ENCODE data around the gene PMM1.
A peak's percentile ranks its signal among the peaks of the same experiment; 100 is the strongest.
"Not testable (repeated sequence)": the region's sequence is repeated elsewhere in the genome, so short reads cannot be mapped to it uniquely, and the experiment has no call there.

The PMM1 gene

DNA sequence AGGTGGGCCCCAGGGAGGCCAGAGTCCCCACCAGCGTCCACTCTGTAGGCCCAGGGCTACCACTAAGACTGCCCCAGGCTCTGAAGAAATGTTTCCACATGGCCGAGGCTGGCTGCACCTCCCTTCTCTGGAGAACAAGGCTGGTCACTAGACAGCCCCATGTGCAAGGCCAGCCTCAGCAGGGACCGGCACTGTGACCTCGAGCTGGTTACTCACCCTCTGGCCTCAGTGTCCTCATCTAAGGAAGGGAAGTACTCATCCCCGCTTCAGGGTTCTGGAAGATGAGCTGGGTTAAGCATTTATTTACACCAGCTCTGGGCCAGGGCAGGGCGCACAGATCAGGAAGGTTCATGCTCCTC lies 9.7 kb downstream of the PMM1 start:
- H3K9me3 Mint-ChIP-seq = no peaks in the 10 kb centered on the region
- DNase-seq = no peak
- no peak overlapping the region for H3K27ac Mint-ChIP-seq
- ATAC-seq (replicated peaks) = no peak
- H3K4me1 Mint-ChIP-seq = peaks cover 4 to 9% of the 10 kb centered on the region in 2 donors
- peaks cover 50 to 56% of the 10 kb centered on the region in 2 donors for H3K36me3 Mint-ChIP-seq
- H3K4me3 Mint-ChIP-seq = no peak overlapping the region
- H3K27me3 Mint-ChIP-seq = no peaks in the 10 kb centered on the region

DNA sequence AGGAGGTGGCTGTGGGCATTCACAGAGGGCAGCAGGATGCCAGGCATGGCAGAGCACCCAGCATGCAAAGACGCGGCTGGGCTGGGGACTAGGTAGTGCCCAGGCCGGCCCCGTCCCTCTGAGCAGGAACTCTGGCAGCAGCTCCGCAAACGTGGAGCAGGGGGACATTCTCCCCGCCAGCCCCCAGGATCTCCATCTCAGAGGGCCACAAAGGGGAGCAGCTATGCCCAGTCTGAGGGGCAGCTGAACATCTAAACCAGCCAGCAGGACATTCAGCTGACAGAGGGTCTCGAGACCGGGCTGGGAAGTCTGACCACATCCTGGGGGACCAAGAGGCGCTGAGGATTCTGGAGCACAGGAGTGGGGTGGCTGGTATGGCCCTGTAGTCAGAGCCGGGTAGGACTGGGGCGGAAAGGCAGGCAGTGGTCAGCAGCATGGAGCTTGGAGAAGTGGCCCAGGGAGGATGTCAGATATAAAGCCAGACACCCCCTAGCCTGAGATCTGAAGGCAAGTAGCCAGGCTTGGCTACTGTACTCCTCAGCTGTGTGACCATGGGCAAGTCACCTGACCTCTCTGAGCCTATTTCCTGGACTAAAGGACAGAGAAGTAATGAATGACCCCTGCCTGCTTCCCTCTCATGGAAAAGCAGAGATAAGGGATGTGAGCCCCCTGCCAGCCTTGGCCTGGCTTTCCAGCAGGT lies 10.2 kb downstream of the PMM1 start:
- no peak for DNase-seq
- no peak overlapping the region for H3K27ac Mint-ChIP-seq
- peaks cover 2 to 4% of the 10 kb centered on the region in 2 donors for H3K4me1 Mint-ChIP-seq
- ATAC-seq (replicated peaks) = no peak
- no peaks in the 10 kb centered on the region for H3K9me3 Mint-ChIP-seq
- H3K36me3 Mint-ChIP-seq = peaks cover 45 to 51% of the 10 kb centered on the region in 2 donors
- H3K27me3 Mint-ChIP-seq = no peaks in the 10 kb centered on the region
- no peak overlapping the region for H3K4me3 Mint-ChIP-seq

DNA sequence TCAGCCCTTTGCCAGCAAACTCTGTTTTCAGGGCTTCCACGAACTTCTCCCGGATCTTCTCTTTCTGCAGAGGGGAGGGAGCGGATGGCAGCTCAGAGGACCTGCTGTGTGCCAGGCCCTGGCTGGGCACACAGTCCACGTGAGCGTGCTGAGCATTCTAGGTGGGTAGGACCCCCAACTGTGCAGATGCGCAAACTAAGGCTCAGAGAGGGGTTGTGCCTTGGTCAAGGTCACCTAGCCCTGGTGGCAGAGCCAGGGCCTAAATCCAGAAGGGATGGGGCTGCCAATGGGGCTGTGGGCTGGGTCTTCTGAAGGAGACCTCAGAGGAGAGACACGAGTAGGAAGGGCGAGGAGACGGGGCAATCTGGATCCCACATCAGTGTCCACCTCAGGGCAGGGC lies 10.8 kb downstream of the PMM1 start:
- DNase-seq = no peak
- H3K9me3 Mint-ChIP-seq = no peaks in the 10 kb centered on the region
- H3K4me3 Mint-ChIP-seq = no peak overlapping the region
- no peak overlapping the region for H3K27ac Mint-ChIP-seq
- peaks cover 39 to 46% of the 10 kb centered on the region in 2 donors for H3K36me3 Mint-ChIP-seq
- no peaks in the 10 kb centered on the region for H3K27me3 Mint-ChIP-seq
- peaks cover 0 to 2% of the 10 kb centered on the region in 2 donors for H3K4me1 Mint-ChIP-seq
- ATAC-seq (replicated peaks) = no peak

GRCh38 chr22:41578114-41578513 lies 11.5 kb downstream of the PMM1 start:
- H3K4me3 Mint-ChIP-seq = no peak overlapping the region
- peaks cover 36 to 43% of the 10 kb centered on the region in 2 donors for H3K36me3 Mint-ChIP-seq
- no peak overlapping the region for H3K27ac Mint-ChIP-seq

GRCh38 chr22:41576877-41577276 lies 12.8 kb downstream of the PMM1 start:
- Mint-ChIP-seq H3K4me1 (peaks cover 0 to 4% of the 10 kb centered on the region in 2 donors), H3K27me3 (no peaks in the 10 kb centered on the region), H3K27ac (no peak overlapping the region), H3K36me3 (peaks cover 29 to 34% of the 10 kb centered on the region in 2 donors), H3K9me3 (peaks cover 0 to 4% of the 10 kb centered on the region in 2 donors), H3K4me3 (no peak overlapping the region)
- ATAC-seq (replicated peaks) (peak; percentile 82 to 83), DNase-seq (peak; percentile 12)

More at GRCh38 chr22:41578114-41578513, 11.5 kb downstream of the PMM1 start:
- Mint-ChIP-seq H3K9me3 (no peaks in the 10 kb centered on the region), H3K4me1 (peaks cover 0 to 2% of the 10 kb centered on the region in 2 donors), H3K27me3 (no peaks in the 10 kb centered on the region)
- no peak for ATAC-seq (replicated peaks)
- no peak for DNase-seq

DNA sequence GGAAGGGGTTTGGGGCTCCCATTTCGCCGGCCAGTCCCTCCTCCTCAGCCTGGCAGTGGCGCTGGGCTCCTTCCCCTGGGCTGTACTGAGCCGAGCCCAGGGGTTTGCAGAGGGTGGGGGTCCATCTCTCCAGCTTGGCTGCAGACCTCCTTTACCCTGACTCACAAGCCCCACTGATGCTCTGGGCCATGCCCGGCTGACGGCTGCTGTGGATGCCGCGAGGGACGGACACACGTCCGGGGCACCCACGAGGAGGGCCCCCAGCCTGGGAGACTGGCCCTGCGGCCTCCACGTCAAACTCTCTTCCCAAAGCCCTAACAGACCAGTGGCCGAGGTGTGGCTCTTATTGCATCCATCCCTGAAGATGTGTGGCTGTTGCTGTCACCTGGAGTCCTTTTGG lies 14.1 kb downstream of the PMM1 start:
- Mint-ChIP-seq H3K4me1 (peaks cover 0 to 4% of the 10 kb centered on the region in 2 donors), H3K36me3 (peaks cover 28 to 34% of the 10 kb centered on the region in 2 donors), H3K4me3 (no peak overlapping the region)

DNA sequence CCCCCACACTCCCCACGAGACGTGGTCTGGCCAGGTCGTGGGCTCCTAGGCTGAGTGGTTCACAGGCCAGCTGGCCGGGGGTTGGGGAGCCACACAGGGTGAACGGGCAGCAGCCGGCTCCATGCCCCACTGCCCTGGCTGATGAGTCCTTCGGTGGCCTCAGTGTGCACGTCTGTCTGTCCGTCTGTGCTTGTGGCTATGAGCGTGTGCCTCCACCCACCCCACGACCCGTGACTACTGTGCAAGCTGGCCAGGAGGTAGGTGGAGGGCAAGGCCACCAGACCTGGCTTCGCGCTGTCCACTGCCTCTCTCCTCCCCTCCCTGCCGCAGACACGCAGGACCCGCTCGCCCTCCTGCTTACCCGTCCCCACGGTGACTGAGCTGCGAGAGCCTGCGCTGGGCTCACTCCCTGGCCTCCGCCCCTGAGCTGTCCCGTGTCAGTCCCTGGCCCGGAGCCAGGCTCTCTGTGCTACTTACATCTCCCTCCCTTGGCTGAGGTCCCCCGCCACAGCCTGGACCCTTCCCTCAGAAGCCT lies 14.7 kb downstream of the PMM1 start:
- Mint-ChIP-seq H3K27ac (no peak overlapping the region), H3K4me1 (peaks cover 0 to 4% of the 10 kb centered on the region in 2 donors), H3K9me3 (peaks cover 0 to 4% of the 10 kb centered on the region in 2 donors), H3K27me3 (no peaks in the 10 kb centered on the region), H3K4me3 (no peak overlapping the region), H3K36me3 (peaks cover 24 to 34% of the 10 kb centered on the region in 2 donors)
- no peak for DNase-seq
- ATAC-seq (replicated peaks) = no peak

More for the DNA sequence above, 14.1 kb downstream of the PMM1 start:
- Mint-ChIP-seq H3K9me3 (peaks cover 0 to 4% of the 10 kb centered on the region in 2 donors), H3K27ac (no peak overlapping the region), H3K27me3 (no peaks in the 10 kb centered on the region)
- no peak for ATAC-seq (replicated peaks)
- no peak for DNase-seq

DNA sequence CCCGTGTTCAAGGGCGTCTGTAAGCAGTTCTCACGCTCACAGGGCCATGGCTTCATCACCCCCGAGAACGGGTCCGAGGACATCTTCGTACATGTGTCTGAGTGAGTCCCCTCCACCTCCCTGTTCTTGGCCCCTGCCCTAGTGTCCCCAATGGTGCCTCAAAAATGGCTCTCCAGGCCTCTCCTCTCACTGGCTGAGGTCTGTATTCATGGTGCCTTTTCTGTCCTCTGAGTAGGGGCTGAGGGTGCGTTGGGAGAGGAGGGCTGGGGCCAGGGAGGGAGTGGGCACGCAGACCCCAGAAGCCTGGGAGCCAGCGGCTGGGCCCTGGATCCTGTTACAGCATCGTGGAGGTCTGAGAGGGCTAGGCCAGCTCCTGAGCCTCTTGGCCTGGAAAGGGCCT lies 16.0 kb downstream of the PMM1 start:
- Mint-ChIP-seq H3K36me3 (peaks cover 20 to 29% of the 10 kb centered on the region in 2 donors), H3K4me1 (peaks cover 0 to 4% of the 10 kb centered on the region in 2 donors), H3K9me3 (peaks cover 0 to 4% of the 10 kb centered on the region in 2 donors), H3K4me3 (no peak overlapping the region), H3K27me3 (no peaks in the 10 kb centered on the region), H3K27ac (no peak overlapping the region)
- ATAC-seq (replicated peaks) (no peak), DNase-seq (no peak)

GRCh38 chr22:41572305-41572704 lies 17.3 kb downstream of the PMM1 start:
- not testable (repeated sequence) for ATAC-seq (replicated peaks); H3K27me3 Mint-ChIP-seq; H3K27ac Mint-ChIP-seq; DNase-seq; H3K4me1 Mint-ChIP-seq; H3K4me3 Mint-ChIP-seq; H3K9me3 Mint-ChIP-seq
- peaks cover 12 to 18% of the 10 kb centered on the region in 2 donors for H3K36me3 Mint-ChIP-seq

DNA sequence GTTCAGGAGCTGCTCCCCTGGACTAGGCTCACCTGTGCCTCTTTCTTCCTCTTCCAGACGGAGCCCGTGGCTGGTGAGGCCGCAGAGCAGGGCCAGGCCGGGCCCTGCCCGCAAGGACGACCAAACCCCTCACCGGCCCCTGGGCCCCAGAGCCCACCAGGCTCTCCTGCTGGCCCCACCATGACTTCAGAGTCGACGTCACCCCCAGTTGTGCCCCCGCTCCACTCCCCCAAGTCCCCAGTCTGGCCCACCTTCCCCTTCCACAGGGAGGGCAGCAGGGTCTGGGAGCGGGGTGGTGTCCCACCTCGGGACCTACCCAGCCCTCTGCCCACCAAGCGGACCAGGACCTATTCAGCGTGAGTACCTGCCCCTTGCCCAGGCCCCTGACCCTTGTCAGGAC lies 17.9 kb downstream of the PMM1 start:
- H3K4me3 Mint-ChIP-seq = no peak overlapping the region
- H3K36me3 Mint-ChIP-seq = peaks cover 8 to 13% of the 10 kb centered on the region in 2 donors
- H3K4me1 Mint-ChIP-seq = peaks cover 0 to 4% of the 10 kb centered on the region in 2 donors
- no peak overlapping the region for H3K27ac Mint-ChIP-seq
- no peaks in the 10 kb centered on the region for H3K27me3 Mint-ChIP-seq
- ATAC-seq (replicated peaks) = no peak
- DNase-seq = no peak
- H3K9me3 Mint-ChIP-seq = peaks cover 0 to 4% of the 10 kb centered on the region in 2 donors

GRCh38 chr22:41570221-41570620 lies 19.4 kb downstream of the PMM1 start:
- peaks cover 0 to 4% of the 10 kb centered on the region in 2 donors for H3K4me1 Mint-ChIP-seq
- no peak overlapping the region for H3K27ac Mint-ChIP-seq
- no peak for ATAC-seq (replicated peaks)
- H3K9me3 Mint-ChIP-seq = peaks cover 0 to 4% of the 10 kb centered on the region in 2 donors
- H3K36me3 Mint-ChIP-seq = peaks cover under 1 to 3% of the 10 kb centered on the region in 2 donors
- DNase-seq = no peak
- H3K27me3 Mint-ChIP-seq = peaks cover 0 to 4% of the 10 kb centered on the region in 2 donors
- no peak overlapping the region for H3K4me3 Mint-ChIP-seq

DNA sequence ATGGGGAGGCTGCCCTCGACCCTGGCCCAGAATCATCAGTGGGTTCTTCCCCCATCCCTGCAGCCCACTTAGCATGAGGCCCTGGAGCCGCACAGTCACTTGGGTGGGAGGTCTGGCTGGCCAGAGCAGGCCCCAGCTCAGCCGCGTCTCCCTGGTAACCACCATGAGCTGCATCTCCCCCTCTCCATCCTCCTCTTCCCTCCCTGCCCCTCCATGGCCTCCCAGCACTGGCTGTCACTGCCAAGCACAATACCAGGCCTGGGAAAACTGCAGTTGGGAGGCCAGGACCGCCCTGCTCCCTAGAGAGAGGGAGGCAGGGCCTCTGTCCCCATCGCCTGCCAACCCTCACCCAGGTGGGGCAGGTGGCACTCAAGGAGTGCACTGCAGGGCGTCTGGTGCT lies 20.8 kb downstream of the PMM1 start:
- Mint-ChIP-seq H3K4me3 (no peak overlapping the region), H3K36me3 (no peaks in the 10 kb centered on the region), H3K9me3 (peaks cover 0 to 4% of the 10 kb centered on the region in 2 donors), H3K27ac (no peak overlapping the region), H3K27me3 (peaks cover 4 to 8% of the 10 kb centered on the region in 2 donors), H3K4me1 (peaks cover 0 to 4% of the 10 kb centered on the region in 2 donors)
- ATAC-seq (replicated peaks) = no peak
- no peak for DNase-seq

GRCh38 chr22:41567512-41567768 lies 22.2 kb downstream of the PMM1 start:
- peaks cover 10 to 17% of the 10 kb centered on the region in 2 donors for H3K27me3 Mint-ChIP-seq
- H3K4me3 Mint-ChIP-seq = no peak overlapping the region
- peaks cover 0 to 2% of the 10 kb centered on the region in 2 donors for H3K4me1 Mint-ChIP-seq
- peaks cover 0 to 2% of the 10 kb centered on the region in 2 donors for H3K9me3 Mint-ChIP-seq
- no peaks in the 10 kb centered on the region for H3K36me3 Mint-ChIP-seq
- H3K27ac Mint-ChIP-seq = no peak overlapping the region
- ATAC-seq (replicated peaks) (no peak), DNase-seq (no peak)

- Mint-ChIP-seq H3K9me3 (no peaks in the 10 kb centered on the region), H3K4me3 (no peak overlapping the region), H3K36me3 (no peaks in the 10 kb centered on the region), H3K27me3 (peaks cover 29 to 36% of the 10 kb centered on the region in 2 donors), H3K4me1 (peaks cover 0 to 7% of the 10 kb centered on the region in 2 donors), H3K27ac (no peak overlapping the region)
- no peak for DNase-seq
- ATAC-seq (replicated peaks) = peak; percentile 38 to 52
These were observed 24.1 kb downstream of the PMM1 start for GRCh38 chr22:41565403-41566054.

- ATAC-seq (replicated peaks) (no peak), DNase-seq (no peak)
These were observed 25.1 kb downstream of the PMM1 start for GRCh38 chr22:41564563-41564962.

More at GRCh38 chr22:41564563-41564962, 25.1 kb downstream of the PMM1 start:
- no peak overlapping the region for H3K27ac Mint-ChIP-seq
- no peak overlapping the region for H3K4me3 Mint-ChIP-seq
- H3K36me3 Mint-ChIP-seq = no peaks in the 10 kb centered on the region
- no peaks in the 10 kb centered on the region for H3K9me3 Mint-ChIP-seq
- H3K4me1 Mint-ChIP-seq = peaks cover 0 to 7% of the 10 kb centered on the region in 2 donors
- H3K27me3 Mint-ChIP-seq = peaks cover 39 to 42% of the 10 kb centered on the region in 2 donors

All from stimulated activated naive B cell treated with anti-CD40 and anti-IgM and Interleukin-4, amounts not matched to agents 10 μg/mL and 1 μg/mL and 100 μg/mL, for 72 hours (primary cell).